Dermis microvascular lymphatic vessel endothelial cell (primary cell): ENCODE data around the gene ULK3. TPM values are rescaled to one million over a fixed set of nuclear protein-coding genes. Genes with fewer than 3 reads are reported as not detected.

Source experiments
- DNase-seq, 2 donors: peaks; one replicate each; pipeline versions ENCODE4 v3.0.0 to v3.0.0-alpha.2; 2010; ENCODE audit warnings: low read depth in 2 of 2
- total RNA-seq: library from RNA; depleted of rRNA; stranded (reverse); fragments of >200 nt; gene quantifications from 2 replicates; pipeline ENCODE4 v1.2.1, GENCODE V29; 2014

Gene ULK3
- total RNA-seq, 1 donor from 2014 or later: 15.9 TPM

DNA sequence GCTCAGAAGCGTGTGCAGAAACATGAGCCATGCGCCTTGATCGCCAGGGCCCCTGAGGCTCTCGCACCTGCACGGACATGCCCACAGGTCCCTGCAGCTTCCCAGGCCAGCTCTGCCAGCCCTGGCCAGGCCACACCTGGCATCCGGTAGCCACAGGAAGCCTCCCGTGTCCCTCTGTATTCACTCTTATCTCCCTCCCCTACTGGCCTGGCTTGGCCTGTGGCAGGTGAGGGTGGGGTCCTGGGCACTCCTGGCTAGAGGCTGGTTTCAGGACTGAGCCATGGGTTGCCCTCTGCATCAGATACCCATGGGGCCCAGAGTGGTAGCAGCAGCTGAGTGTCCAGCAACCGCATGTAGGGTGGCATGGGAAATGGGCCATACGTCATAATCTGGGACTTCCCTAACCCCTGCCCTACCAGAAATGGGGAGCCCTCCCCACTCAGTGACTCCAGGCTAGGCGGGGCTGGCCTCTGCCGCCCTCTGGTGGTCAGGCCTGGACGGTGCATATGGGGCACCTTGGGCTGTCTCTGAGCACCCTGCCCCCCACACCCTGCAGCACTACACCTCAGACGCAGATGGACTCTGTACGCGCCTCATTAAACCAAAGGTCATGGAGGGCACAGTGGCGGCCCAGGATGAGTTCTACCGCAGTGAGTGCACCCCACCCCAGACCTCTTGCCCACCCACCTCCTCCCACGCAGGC is 42.9 kb downstream of the ULK3 start:
- DNase-seq: peak; percentile 28 to 62

DNA sequence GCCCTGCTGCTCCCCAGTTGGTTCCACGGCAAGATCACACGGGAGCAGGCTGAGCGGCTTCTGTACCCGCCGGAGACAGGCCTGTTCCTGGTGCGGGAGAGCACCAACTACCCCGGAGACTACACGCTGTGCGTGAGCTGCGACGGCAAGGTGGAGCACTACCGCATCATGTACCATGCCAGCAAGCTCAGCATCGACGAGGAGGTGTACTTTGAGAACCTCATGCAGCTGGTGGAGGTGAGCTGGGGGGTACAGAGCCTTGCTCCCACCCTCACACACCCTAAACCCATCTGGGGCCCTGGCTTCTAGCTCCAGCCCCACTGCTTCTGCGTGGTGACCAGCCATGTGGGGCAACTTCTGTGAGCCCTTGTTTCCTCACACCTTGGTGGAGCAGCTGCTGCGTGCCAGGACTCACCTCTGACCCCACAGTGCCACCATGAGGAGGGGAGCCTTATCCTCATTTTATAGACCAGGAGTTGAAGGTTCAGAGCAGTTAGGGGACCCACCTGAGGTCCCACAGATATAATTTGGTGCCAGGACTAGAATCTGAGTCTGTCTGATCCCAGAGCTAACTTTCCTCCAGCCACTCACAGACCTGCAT is 43.6 kb downstream of the ULK3 start:
- DNase-seq: no peak

DNA sequence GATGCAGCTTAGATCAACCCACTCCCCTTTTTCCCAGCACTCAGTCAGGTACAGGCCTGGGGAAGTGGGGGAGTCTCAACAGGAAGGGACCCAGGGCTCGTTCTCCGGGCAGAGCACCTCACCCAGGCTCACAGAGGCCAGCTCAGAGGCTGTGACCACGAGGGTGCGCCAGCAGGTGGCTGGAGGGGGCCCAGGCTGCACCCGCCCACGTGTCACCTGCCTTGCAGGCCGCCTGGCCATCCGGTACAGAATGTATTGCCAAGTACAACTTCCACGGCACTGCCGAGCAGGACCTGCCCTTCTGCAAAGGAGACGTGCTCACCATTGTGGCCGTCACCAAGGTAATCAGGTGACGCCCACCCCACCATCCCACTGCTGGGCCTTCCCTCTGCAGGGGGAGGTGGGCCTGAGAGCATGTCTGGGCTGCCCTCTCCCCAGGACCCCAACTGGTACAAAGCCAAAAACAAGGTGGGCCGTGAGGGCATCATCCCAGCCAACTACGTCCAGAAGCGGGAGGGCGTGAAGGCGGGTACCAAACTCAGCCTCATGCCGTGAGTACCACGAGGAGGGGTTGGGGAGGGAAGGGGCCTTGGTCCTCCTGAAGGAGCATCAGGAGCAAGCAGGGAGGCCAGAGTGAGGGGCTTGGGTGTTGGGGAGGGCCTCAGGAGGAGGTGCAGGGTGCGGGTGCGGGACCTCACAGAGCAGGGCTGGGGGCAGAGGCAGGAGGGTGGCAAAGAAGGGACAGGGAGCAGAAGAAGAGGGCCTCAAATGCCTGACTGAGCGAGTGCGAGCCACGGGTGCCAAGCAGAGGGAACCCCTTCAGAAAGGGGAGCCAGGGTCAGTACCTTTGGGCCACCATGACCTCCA is 44.3 kb downstream of the ULK3 start:
- no peak for DNase-seq

DNA sequence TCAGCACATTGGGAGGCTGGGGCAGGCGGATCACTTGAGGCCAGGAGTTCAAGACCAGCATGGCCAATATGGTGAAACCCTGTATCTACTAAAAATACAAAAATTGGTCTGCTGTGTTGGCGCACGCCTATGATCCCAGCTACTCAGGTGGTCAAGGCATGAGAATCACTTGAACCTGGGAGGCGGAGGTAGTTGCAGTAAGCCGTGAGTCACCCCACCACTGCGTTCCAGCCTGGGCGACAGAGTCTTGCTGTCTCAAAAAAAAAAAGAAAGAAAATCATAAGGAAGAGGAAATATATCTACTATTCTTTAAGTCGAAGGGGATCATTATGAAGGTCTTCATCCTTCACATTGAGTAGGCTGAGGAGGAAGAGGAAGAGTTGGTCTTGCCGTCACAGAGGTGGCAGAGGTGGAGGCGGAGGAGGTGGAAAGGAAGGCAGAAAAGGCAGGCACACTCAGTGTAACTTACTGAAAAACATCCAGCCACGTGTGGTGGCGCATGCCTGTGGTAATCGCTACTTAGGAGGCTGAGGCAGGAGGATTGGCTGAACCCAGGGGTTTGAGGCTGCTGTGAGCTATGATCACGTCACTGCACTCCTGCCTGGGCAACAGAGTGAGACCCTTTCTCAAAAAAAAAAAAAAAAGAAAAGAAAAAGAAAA is 46.9 kb downstream of the ULK3 start:
- DNase-seq: no peak

DNA sequence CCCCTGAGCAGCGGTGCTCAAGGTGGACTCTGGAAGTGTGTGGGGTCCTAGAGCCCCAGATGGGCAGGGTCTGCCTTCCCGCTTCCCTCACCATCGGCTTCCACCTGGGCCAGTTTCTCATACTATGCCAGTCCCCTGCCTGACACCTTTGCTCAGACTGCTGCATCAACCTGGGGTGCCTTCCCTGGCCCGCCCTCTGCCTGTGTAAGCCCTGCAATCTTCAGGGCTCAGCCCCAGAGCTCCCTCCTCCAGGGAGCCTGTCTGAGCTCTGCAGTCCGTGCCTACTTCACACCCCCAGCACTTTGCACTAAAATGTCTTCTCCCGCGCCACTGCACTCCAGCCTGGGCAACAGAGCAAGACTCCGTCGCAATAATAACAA is 48.0 kb downstream of the ULK3 start:
- DNase-seq: no peak

DNA sequence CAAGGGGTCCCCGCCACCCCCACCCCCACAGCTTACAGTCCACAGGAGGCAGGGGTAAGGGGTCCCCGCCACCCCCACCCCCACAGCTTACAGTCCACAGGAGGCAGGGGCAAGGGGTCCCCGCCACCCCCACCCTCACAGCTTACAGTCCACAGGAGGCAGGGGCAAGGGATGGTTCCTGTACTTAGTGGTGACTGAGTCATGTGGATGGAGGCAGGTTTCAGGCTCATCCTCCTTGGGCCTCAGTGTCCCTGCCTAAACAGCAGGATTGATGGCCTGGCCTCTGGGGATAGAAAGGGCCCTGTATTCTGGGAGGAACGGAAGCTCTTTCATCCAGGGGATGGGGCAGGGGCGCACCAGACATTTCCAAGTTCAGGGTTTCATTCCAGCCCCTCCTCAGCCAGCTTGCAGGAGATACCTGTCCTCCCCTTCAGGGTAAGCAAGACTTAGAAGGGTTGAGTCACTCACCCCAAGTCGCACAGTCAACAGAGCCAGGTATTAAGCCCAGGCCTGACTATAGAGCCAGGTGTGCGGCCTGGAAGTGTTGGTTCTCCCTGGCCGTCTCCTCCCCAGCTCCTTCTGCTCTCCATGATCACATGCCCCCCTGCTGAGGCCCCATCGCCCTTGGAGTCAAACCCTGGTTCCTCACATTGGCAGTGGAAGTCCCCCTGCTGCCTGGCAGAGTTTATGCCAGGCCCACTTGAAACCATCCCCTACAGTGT is 48.5 kb downstream of the ULK3 start:
- no peak for DNase-seq

DNA sequence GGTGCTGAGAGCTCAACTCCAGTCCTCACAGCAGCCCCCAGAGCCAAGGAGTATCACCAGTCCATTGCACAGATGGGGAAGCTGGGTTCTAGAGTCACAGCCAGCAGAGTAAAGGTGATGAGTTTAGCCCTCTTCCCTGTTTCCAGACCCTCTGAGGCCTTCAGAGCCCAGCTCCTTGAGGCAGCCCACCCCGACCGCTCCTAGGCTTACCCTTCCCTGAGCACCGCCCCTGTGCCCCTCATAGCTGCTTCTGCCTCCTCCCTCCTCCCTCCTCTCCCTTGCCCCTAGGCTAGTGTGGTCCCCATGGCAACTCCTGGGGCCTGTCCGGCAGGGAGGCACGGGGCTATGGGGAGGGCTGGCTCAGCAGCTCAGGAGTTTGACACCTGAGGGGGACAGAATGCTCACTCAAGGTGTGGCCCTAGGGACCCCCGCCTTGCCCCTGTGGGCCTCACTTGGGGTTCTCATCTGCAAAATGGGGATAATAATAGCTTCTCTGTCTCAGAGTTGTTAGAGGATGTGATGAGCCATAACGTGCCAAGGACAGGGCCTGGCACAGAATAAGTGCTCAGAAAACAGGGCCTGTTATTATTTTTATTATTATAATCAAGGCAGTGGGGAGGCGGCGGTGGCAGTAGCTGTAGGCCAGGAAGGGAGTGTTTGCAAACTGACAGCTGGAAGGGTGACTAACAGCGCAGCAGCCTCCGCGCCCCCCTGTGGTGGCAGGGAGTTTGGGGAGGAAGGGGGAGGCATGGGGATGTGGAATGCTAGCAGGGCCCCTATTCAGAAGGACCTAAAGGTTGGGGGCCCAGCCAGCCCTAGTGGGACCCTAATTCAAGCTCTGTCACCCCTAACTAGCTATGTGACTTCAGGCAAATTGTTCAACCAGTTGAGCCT is 49.6 kb downstream of the ULK3 start:
- peak in 1 of 2 donors; percentile 43 for DNase-seq

DNA sequence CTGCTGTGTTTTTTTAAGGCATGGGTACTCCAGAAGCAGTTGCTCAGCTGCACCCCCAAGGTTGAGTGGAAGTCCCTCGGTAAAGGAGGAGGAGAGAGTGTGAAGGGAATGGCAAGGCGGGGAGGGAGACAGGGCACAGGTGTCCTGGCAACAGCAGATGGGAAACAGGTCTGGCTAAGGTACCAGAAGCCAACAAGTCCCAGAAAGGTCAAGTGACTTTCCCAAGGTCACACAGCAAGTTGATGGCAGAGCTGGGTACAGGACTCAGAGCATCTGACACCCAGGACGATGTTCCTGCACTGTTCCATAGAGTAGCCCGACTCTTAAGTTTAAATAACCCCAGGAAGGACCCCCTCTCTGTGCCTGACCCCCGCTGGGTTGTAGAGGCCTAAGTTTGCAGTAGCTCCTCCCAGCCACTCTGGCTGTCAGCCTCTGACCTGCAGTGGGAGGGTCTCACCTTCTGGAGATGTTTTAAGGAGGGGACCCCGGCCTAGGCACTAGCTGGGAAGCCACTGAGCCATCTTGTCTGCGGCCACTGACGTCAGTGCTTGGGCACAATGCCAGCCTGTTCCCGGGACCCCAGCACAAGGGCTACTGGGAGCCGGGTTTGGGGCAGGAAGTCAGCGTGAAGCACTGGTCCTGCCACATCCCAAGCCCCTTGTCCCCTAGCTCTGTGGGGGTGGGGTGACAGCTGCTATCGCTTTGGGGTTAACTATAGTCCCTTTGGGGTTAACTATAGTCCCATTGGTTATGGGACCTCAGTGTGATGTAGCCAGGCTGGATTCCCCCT is 50.5 kb downstream of the ULK3 start:
- no peak for DNase-seq

DNA sequence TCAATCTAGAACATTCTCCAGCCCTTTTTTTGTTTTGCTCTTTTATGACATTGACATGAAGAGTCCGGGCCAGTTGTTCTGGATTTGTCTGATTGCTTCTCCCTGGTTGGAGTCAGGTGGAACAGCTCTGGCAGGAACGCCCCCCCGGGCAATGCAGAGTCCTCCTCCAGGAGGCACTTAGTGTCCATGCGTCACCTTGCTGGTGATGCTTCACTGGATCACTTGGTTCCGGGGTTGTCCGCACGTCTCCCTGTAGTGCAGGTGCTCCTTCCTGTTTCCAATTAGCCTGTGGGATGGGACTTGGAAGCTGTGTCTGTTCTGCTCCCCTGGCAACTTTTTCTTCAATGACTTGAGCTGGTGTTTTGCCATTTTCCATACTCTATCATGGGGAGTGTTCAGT is 51.3 kb downstream of the ULK3 start:
- DNase-seq: no peak

DNA sequence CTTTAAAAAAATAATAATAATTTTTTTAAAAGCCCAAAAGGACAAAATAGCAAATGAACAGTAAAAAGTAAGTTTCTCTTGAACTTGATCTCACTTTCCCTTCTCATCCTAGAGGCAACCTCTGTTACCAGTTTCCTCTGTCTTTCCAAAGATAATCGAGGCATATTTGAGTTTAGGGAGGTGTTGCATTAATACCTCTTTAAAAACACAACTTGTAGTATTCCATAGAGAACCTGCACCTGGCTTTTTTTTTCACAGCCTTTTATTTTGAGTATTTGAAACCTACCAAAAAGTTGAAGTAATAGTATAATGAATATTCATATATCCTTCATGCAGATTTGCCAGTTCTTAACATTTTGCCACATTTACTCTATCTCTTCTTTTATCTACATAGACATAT is 51.9 kb downstream of the ULK3 start:
- no peak for DNase-seq

DNA sequence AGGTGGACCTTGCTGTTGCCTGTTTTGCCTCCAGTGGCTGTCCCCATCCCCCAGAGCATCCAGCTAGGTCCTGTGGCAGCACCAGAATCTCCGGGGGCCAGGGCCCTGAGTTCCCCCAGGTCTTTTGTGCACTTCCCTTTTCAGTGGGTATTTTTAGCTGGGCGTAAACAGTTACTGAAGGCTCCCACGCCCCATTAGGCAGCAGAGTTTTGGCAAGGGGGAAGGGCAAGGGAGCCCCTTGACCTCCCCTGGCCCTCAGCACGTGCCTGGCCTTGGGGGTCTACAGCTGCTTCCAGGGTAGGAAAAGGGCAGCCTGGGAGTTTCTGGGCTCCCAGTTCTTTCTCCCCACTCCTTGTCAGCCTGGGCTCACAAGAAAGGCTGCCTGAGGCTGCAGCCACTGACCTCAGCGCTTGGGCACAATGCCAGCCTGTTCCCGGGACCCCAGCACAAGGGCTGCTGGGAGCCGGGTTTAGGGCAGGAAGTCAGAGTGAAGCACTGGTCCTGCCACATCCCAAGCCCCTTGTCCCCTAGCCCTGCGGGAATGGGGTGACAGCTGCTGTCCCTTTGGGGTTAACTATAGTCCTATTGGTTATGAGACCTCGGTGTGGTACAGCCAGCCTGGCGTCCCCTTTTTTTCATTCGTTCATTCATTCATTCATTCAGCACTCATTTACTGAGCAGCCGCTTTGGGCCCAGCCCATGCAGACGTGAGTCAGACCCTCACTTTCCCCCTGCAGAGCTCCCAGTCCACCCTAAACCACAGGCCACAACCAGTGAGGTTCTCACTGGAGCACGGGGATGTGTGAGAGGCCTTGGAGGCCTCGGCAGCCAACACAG is 52.7 kb downstream of the ULK3 start:
- peak in 1 of 2 donors; percentile 34 for DNase-seq

DNA sequence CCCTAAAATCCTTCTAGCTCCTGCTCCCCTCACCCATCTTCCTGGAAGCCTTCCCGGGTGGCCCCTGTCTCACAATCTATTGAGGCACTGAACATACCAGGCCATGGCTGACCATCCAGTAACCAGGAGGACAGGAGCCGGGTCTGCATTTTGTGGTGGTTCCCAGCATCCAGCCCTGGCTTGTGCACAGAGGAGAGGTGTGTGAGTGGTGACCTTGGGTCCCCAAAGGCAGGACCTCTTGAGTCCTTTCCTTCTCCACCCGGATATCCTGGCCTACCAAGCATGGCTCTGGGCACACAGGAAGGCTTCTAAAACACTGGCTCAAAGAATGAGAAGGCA is 53.2 kb downstream of the ULK3 start:
- no peak for DNase-seq

DNA sequence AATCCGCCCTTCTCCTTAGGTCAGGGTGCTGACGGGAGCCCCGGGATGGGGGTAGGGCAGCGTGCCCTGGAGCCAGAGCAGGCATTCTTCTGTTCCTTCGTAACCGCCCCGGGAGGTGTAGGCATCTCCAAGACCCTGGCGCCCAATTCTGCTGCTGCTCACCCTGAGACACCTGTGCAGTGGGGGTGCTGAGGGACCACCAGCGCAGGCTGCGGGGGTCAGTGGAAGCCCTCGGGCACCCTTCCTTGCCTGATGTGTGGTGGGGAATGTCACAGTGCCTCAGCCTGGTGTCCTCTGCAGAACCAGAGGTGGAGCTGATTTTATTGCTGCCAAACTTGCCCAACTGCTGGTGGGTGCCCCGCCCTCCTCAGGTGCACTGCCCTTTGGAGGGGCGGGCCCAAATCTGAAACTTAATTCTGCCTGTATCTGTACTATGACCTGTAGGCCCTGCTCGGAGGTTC is 53.8 kb downstream of the ULK3 start:
- no peak for DNase-seq

DNA sequence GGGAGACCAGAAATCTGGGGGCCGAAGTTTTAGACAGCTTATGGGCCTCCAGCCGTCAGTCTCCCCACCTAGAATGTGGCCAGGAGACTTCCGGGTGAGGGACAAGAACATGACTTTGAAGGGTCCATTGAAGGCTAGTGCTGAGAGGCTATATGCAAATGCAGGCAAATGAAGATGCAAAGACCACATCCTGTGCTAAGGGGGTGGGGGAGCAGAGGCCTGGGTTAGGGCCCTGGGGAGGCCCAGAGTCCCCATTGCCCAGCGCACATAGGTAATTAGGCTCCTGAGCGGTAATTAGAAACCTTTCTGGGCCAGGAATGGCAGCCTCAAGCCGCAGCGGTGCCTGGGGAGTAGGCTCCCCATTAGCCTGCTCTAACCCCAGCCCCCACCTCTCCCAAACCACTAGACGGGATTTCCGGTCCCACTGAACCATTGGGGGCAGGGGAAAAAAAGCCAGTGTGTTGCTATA is 54.2 kb downstream of the ULK3 start:
- DNase-seq: no peak

DNA sequence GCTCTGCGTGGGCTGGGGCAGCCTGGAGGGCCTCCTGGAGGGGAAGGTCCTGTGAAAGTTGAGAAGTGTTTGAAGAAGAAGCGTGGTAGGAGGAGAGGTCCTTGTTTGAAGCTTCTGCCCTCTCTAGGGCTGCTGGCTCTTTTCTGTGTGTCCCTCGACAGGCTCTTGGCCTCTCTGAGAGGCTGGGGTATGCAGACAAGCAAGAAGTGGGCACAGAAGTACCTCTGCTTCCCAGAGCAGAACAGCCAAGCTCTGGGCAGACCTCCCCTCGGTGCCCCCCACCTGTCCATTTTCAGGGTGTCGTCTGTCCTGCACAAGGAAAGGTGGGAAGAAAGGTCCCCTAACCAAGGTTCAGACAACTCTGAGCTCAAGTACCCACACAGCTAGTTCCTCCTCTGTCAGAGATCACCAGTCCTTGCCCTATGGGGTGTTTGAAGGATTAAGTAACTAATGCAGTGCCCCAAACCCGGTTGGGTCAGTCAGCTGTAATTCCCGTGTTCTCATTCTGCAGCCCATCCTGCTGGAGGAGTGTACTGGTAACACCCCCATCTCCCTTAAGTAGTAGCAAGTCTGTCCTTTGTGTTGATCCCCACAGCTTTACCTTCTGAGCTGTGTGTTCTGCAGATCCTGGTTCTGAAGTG is 54.8 kb downstream of the ULK3 start:
- no peak for DNase-seq

DNA sequence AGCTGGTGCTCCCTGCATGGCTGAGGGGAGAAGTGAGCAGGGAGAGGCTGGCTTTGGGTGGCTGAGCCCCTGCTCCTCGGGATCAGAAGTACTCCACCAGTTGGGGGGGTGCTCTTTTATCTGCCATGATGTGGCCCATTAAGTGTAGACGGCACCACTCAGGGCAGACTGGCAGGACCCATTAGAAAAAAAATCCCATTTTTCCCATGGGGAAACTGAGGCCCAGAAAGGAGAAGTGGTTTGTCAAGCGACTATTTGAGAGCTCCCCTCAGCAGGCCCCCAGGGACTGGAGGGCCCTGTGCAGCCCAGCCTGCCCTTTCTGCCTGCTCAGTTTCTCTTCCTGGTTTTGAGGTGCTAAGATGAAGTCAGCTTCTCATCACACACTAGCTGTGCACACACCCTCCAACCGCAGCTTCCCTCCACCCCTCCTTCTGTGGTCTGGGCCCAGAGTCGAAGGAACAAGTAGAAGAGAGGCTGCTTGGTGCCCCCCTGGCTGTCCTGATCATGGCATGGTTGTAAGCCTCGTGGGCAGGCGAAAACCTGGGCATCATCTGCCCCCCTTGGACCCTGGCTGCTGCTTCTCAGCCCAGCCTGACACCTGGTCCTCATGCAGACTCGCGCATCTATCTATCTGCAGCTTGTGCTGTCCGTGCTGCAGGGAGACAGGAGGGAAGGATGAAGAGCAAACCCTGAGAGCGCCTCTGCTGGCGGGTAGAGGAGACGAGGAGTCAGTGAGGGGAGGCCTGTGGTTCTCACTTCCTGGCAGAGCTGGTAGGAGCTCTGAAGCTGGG is 55.5 kb downstream of the ULK3 start:
- peak in 1 of 2 donors; percentile 42 for DNase-seq

DNA sequence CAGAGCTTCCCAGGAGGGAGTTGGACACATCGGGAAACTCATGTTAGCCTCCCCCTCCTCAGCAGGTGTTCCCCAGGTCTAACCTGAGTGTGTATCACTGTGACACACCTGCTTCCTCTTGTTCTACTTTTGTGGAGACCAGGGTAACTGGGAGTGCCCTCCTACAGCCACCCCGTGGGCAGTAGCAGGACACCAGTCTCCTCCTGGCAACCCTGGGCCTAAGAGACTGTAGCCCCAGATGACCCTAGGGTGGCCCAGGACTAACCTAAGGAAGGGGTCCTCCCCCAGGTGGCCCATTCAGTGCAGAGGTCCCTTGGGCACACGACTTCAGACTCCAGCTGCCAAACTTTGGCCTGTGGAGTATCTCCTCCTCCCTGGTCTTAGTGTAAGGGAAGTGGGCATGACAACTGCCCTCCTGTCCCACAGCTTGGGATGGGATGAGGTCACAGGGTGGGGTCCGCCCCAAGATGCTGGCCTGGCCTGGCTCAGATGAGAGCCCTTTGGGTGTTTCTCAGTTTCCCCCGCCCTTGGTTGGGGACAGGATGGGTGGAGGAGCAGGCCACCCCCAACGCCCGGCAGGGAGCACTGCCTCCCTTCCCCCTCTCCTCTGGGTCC is 56.3 kb downstream of the ULK3 start:
- DNase-seq: no peak
